ENCODE data around the gene KRT38. TPM values are rescaled to one million over a fixed set of nuclear protein-coding genes. Genes with fewer than 3 reads are reported as not detected.

The KRT38 gene
- total and polyA plus RNA-seq, 2 experiments from 2014 or later: not detected

GRCh38 chr17:41457676-41458075 is 16.9 kb upstream of the KRT38 start:
- Histone ChIP-seq H3K9me3 (ENCODE audit: low read depth) (no peaks in the 10 kb centered on the region), H3K27ac (no peak overlapping the region), H3K4me1 (ENCODE audit: low read depth) (no peaks in the 10 kb centered on the region), H3K36me3 (no peaks in the 10 kb centered on the region), H3K27me3 (peaks cover 5% of the 10 kb centered on the region), H3K4me3 (no peak overlapping the region)
- TF ChIP-seq, protein P1, sequence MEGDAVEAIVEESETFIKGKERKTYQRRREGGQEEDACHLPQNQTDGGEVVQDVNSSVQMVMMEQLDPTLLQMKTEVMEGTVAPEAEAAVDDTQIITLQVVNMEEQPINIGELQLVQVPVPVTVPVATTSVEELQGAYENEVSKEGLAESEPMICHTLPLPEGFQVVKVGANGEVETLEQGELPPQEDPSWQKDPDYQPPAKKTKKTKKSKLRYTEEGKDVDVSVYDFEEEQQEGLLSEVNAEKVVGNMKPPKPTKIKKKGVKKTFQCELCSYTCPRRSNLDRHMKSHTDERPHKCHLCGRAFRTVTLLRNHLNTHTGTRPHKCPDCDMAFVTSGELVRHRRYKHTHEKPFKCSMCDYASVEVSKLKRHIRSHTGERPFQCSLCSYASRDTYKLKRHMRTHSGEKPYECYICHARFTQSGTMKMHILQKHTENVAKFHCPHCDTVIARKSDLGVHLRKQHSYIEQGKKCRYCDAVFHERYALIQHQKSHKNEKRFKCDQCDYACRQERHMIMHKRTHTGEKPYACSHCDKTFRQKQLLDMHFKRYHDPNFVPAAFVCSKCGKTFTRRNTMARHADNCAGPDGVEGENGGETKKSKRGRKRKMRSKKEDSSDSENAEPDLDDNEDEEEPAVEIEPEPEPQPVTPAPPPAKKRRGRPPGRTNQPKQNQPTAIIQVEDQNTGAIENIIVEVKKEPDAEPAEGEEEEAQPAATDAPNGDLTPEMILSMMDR (IDR thresholded peaks at IDR 0.05; ENCODE audit: low read depth, low read length): no peak
- DNase-seq (ENCODE audit: low read depth in 1 of 2, low spot score in 1 of 2): no peak

DNA sequence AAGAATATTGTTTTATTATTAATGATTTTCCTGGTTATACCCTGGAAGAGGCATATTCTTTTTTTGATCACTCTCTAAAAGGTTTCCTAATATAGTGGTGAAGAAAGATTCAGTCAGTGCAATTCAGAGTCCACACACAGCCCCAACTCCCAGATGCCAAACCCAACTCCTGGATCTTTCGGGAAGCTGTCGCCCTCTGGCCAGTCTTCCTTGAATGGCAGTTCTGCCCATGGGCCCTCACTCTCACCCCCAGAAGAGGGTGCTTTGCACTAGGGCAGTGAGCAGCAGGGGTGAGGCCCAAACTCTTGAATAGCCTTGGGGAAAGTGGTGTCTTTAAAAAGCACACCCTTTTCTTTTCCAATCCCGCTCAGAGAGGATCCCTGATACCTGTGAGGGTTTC is 15.4 kb upstream of the KRT38 start:
- Histone ChIP-seq H3K4me1 (ENCODE audit: low read depth) (no peaks in the 10 kb centered on the region), H3K9me3 (ENCODE audit: low read depth) (no peaks in the 10 kb centered on the region), H3K27me3 (peaks cover 5% of the 10 kb centered on the region), H3K36me3 (no peaks in the 10 kb centered on the region), H3K4me3 (no peak overlapping the region), H3K27ac (no peak overlapping the region)
- no peak for DNase-seq (ENCODE audit: low read depth in 1 of 2, low spot score in 1 of 2)
- TF ChIP-seq, protein P1 (IDR thresholded peaks at IDR 0.05; ENCODE audit: low read depth, low read length): peak; percentile 16

DNA sequence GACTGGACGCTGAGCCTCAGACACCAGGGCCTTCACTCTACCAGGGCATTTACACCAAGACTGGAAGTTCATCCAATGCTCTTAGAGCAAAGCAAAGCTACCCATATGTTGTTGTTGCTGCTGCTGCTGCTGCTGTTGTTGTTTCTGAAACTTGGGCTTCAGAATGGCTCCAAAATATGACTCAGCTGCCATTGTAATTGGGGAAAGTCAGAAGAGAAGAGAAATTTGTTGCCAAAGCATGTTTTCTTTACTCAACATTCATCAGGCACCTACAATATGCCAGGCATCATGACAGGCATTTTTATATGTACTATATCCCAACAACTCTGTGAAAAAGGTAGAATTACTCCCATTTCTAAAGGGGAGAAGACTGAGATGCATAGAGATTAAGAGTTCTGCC is 14.5 kb upstream of the KRT38 start:
- Histone ChIP-seq H3K27me3 (peaks cover 5% of the 10 kb centered on the region), H3K4me1 (ENCODE audit: low read depth) (no peaks in the 10 kb centered on the region), H3K9me3 (ENCODE audit: low read depth) (no peaks in the 10 kb centered on the region), H3K36me3 (no peaks in the 10 kb centered on the region), H3K4me3 (no peak overlapping the region), H3K27ac (no peak overlapping the region)
- TF ChIP-seq, protein P1 (IDR thresholded peaks at IDR 0.05; ENCODE audit: low read depth, low read length): no peak
- no peak for DNase-seq (ENCODE audit: low read depth in 1 of 2, low spot score in 1 of 2)

GRCh38 chr17:41453066-41453465 is 12.3 kb upstream of the KRT38 start:
- Histone ChIP-seq H3K27ac (no peak overlapping the region), H3K9me3 (ENCODE audit: low read depth) (no peaks in the 10 kb centered on the region), H3K4me3 (no peak overlapping the region), H3K4me1 (ENCODE audit: low read depth) (no peaks in the 10 kb centered on the region), H3K27me3 (peaks cover 5% of the 10 kb centered on the region), H3K36me3 (no peaks in the 10 kb centered on the region)
- DNase-seq (ENCODE audit: low read depth in 1 of 2, low spot score in 1 of 2): no peak
- TF ChIP-seq, protein P1 (IDR thresholded peaks at IDR 0.05; ENCODE audit: low read depth, low read length): no peak

GRCh38 chr17:41452281-41452680 is 11.5 kb upstream of the KRT38 start:
- Histone ChIP-seq H3K9me3 (ENCODE audit: low read depth) (no peaks in the 10 kb centered on the region), H3K36me3 (no peaks in the 10 kb centered on the region), H3K27ac (no peak overlapping the region), H3K4me1 (ENCODE audit: low read depth) (no peaks in the 10 kb centered on the region), H3K27me3 (peaks cover 5% of the 10 kb centered on the region), H3K4me3 (no peak overlapping the region)
- no peak for DNase-seq (ENCODE audit: low read depth in 1 of 2, low spot score in 1 of 2)
- TF ChIP-seq, protein P1 (IDR thresholded peaks at IDR 0.05; ENCODE audit: low read depth, low read length): no peak
